GM12878 (cell line): ENCODE results near the gene CENPP. TPM values are rescaled to one million over a fixed set of nuclear protein-coding genes. Genes with fewer than 3 reads are reported as not detected.

ENCODE experiments used
- ATF7 ChIP-seq: fragments of 450-650 bp; IDR thresholded peaks from 2 replicates; pipeline ENCODE4 v1.6.1; 2016; ENCODE audit warnings: low read depth, mild to moderate bottlenecking
- ETV6 ChIP-seq, 2 experiments: fragments of 450-650 bp in 1 of 2; IDR thresholded peaks in 1 of 2; conservative IDR thresholded peaks in 1 of 2; 2 replicates each; pipeline ENCODE4 v1.6.1; 2014; ENCODE audit warnings: antibody characterized with exemption in 1 of 2, borderline replicate concordance in 1 of 2, low read depth in 1 of 2, mild to moderate bottlenecking in 1 of 2, moderate library complexity in 1 of 2
- MEF2B ChIP-seq: fragments of 450-650 bp; IDR thresholded peaks from 2 replicates; pipeline ENCODE4 v1.6.1; 2018; ENCODE audit warnings: mild to moderate bottlenecking, moderate library complexity; ENCODE audit not compliant: partially characterized antibody, poor library complexity, severe bottlenecking
- NRF1 ChIP-seq: conservative IDR thresholded peaks from 2 replicates; pipeline ENCODE4 v1.6.1; 2011; ENCODE audit warnings: mild to moderate bottlenecking, low read depth, low read length, improper control_type of control experiment
- PAX8 ChIP-seq: fragments of 450-650 bp; IDR thresholded peaks from 2 replicates; pipeline ENCODE4 v1.6.1; 2017; ENCODE audit warnings: mild to moderate bottlenecking, moderate library complexity
- STAT3 ChIP-seq: IDR thresholded peaks from 2 replicates; pipeline ENCODE4 v1.6.1; 2011; ENCODE audit warnings: low read depth, low read length, improper control_type of control experiment
- TARDBP ChIP-seq: IDR thresholded peaks from 2 replicates; pipeline ENCODE4 v1.6.1; 2016; ENCODE audit warnings: borderline replicate concordance
- TBL1XR1 ChIP-seq: IDR thresholded peaks from 2 replicates; pipeline ENCODE4 v1.6.1; 2012; ENCODE audit warnings: low read depth, low read length, improper control_type of control experiment
- ZNF217 ChIP-seq: fragments of 450-650 bp; IDR thresholded peaks from 2 replicates; pipeline ENCODE4 v1.6.1; 2017; ENCODE audit warnings: antibody characterized with exemption, mild to moderate bottlenecking
- polyA plus RNA-seq, 11 experiments: library from polyadenylated mRNA; depleted of rRNA in 4 of 11; unstranded in 6 of 11; stranded (reverse) in 5 of 11; fragments of >200 nt; fragmentation: Nextera tagmentation in 4 of 11; fragmentation: Illumina TruSeq in 1 of 11; extraction: Ambion mirVana in 4 of 11; extraction: Trizol in 1 of 11; gene quantifications; 1 replicate in 1 of 11; 2 replicates in 10 of 11; pipeline versions ENCODE4 v1.2.1 to v1.2.3, GENCODE V29; 2011 to 2016; ENCODE audit warnings: inconsistent platforms in 2 of 11, missing spikeins in 2 of 11, low read depth in 1 of 11
- total RNA-seq, 4 experiments: library from RNA; depleted of rRNA in 3 of 4; stranded (reverse); fragments of >200 nt in 3 of 4; fragmentation: Illumina TruSeq in 1 of 4; extraction: Trizol in 1 of 4; gene quantifications; 2 replicates each; pipeline versions ENCODE4 v1.2.1 to v1.2.3, GENCODE V29; 2013 to 2021
- TF ChIP-seq, protein P1 (sequence below): fragments of 450-650 bp; IDR thresholded peaks from 2 replicates; pipeline ENCODE4 v1.6.1; 2016; ENCODE audit warnings: mild to moderate bottlenecking, moderate library complexity, borderline replicate concordance
- TF ChIP-seq, protein P2 (sequence below): fragments of 450-650 bp; IDR thresholded peaks from 2 replicates; pipeline ENCODE4 v1.6.1; 2018; ENCODE audit warnings: mild to moderate bottlenecking, low read depth, moderate library complexity; ENCODE audit not compliant: partially characterized antibody
- TF ChIP-seq, protein P3 (sequence below): fragments of 450-650 bp; IDR thresholded peaks from 2 replicates; pipeline ENCODE4 v1.6.1; 2017; ENCODE audit warnings: borderline replicate concordance

The CENPP gene
- total and polyA plus RNA-seq, 10 of the 15 experiments (the other 5 are each of a cell fraction or from before 2014, with no cell fraction given) = 9.4 to 31.4 (median 19.8) TPM

DNA sequence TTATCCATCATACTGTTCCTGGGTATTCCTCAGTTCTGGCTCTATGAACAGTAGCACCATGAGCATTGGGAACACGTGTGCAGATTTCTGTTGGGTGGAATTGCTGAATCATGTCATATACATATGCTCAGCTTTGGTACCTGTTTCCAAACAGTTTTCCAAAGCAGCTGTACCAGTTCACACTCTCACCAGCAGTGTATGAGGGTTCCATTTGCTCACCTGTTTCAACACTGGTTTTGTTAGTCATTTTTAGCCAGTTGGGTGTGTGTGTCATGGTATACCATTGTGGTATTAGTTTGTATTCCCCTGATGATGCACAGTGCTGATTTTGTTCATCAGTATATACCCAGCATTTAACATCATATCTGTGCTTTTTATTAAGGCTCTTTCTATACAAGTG, 266.8 kb downstream of the CENPP start (continued):
- TF ChIP-seq ZNF217 = no peak
- no peak for TF ChIP-seq STAT3
- no peak for TF ChIP-seq TBL1XR1
- no peak for TF ChIP-seq ATF7
- TF ChIP-seq PAX8 = no peak
- no peak for TF ChIP-seq ETV6 (conservative IDR thresholded peaks at IDR 0.05 in 1 of 2, IDR thresholded peaks at IDR 0.05 in 1 of 2; ENCODE audit: borderline replicate concordance in 1 of 2, low read depth in 1 of 2)
- no peak for TF ChIP-seq TARDBP
- TF ChIP-seq NRF1 = no peak
- TF ChIP-seq, protein P1, sequence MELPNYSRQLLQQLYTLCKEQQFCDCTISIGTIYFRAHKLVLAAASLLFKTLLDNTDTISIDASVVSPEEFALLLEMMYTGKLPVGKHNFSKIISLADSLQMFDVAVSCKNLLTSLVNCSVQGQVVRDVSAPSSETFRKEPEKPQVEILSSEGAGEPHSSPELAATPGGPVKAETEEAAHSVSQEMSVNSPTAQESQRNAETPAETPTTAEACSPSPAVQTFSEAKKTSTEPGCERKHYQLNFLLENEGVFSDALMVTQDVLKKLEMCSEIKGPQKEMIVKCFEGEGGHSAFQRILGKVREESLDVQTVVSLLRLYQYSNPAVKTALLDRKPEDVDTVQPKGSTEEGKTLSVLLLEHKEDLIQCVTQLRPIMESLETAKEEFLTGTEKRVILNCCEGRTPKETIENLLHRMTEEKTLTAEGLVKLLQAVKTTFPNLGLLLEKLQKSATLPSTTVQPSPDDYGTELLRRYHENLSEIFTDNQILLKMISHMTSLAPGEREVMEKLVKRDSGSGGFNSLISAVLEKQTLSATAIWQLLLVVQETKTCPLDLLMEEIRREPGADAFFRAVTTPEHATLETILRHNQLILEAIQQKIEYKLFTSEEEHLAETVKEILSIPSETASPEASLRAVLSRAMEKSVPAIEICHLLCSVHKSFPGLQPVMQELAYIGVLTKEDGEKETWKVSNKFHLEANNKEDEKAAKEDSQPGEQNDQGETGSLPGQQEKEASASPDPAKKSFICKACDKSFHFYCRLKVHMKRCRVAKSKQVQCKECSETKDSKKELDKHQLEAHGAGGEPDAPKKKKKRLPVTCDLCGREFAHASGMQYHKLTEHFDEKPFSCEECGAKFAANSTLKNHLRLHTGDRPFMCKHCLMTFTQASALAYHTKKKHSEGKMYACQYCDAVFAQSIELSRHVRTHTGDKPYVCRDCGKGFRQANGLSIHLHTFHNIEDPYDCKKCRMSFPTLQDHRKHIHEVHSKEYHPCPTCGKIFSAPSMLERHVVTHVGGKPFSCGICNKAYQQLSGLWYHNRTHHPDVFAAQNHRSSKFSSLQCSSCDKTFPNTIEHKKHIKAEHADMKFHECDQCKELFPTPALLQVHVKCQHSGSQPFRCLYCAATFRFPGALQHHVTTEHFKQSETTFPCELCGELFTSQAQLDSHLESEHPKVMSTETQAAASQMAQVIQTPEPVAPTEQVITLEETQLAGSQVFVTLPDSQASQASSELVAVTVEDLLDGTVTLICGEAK = no peak
- TF ChIP-seq, protein P2, sequence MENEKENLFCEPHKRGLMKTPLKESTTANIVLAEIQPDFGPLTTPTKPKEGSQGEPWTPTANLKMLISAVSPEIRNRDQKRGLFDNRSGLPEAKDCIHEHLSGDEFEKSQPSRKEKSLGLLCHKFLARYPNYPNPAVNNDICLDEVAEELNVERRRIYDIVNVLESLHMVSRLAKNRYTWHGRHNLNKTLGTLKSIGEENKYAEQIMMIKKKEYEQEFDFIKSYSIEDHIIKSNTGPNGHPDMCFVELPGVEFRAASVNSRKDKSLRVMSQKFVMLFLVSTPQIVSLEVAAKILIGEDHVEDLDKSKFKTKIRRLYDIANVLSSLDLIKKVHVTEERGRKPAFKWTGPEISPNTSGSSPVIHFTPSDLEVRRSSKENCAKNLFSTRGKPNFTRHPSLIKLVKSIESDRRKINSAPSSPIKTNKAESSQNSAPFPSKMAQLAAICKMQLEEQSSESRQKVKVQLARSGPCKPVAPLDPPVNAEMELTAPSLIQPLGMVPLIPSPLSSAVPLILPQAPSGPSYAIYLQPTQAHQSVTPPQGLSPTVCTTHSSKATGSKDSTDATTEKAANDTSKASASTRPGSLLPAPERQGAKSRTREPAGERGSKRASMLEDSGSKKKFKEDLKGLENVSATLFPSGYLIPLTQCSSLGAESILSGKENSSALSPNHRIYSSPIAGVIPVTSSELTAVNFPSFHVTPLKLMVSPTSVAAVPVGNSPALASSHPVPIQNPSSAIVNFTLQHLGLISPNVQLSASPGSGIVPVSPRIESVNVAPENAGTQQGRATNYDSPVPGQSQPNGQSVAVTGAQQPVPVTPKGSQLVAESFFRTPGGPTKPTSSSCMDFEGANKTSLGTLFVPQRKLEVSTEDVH = no peak
- TF ChIP-seq MEF2B = no peak
- TF ChIP-seq, protein P3, sequence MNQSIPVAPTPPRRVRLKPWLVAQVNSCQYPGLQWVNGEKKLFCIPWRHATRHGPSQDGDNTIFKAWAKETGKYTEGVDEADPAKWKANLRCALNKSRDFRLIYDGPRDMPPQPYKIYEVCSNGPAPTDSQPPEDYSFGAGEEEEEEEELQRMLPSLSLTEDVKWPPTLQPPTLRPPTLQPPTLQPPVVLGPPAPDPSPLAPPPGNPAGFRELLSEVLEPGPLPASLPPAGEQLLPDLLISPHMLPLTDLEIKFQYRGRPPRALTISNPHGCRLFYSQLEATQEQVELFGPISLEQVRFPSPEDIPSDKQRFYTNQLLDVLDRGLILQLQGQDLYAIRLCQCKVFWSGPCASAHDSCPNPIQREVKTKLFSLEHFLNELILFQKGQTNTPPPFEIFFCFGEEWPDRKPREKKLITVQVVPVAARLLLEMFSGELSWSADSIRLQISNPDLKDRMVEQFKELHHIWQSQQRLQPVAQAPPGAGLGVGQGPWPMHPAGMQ = no peak
- TF ChIP-seq, all 136 proteins: peak for 0
